Loucy (cell line): ENCODE measurements around the gene CCM2.

ENCODE experiments used
- H2AFZ ChIP-seq: fragments of 200-600 bp; sonication (generic); 2 replicates; pipeline ENCODE4 v1.6.0; 2016; ENCODE audit warnings: antibody characterized with exemption, mild to moderate bottlenecking, low read length, moderate library complexity
- H3F3A ChIP-seq: fragments of 200-600 bp; 2 replicates; pipeline ENCODE4 v1.6.0; 2016; ENCODE audit warnings: antibody characterized with exemption, low read depth, mild to moderate bottlenecking
- H3K27me3 ChIP-seq: fragments of 200-600 bp; sonication (generic); 2 replicates; pipeline ENCODE4 v1.6.1; 2014; ENCODE audit warnings: low read length, mild to moderate bottlenecking; ENCODE audit not compliant: insufficient read depth, poor library complexity, severe bottlenecking
- H3K36me3 ChIP-seq: fragments of 200-600 bp; sonication (generic); 2 replicates; pipeline ENCODE4 v1.6.1; 2016; ENCODE audit warnings: low read length; ENCODE audit not compliant: insufficient read depth
- H3K4me1 ChIP-seq: fragments of 200-600 bp; sonication (generic); 2 replicates; pipeline ENCODE4 v1.5.1; 2014; ENCODE audit warnings: low read length, mild to moderate bottlenecking; ENCODE audit not compliant: insufficient read depth, poor library complexity, severe bottlenecking
- H3K4me2 ChIP-seq: fragments of 200-600 bp; sonication (generic); 2 replicates; pipeline ENCODE4 v1.6.0; 2014; ENCODE audit warnings: antibody characterized with exemption, low read length, low read depth, mild to moderate bottlenecking; ENCODE audit not compliant: poor library complexity, severe bottlenecking
- H3K4me3 ChIP-seq: fragments of 200-600 bp; sonication (generic); 2 replicates; pipeline ENCODE4 v1.5.1; 2014; ENCODE audit warnings: low read length, mild to moderate bottlenecking, mixed read lengths; ENCODE audit not compliant: poor library complexity, severe bottlenecking
- H3K79me2 ChIP-seq: fragments of 200-600 bp; sonication (generic); 2 replicates; pipeline ENCODE4 v1.6.1; 2014; ENCODE audit warnings: low read length; ENCODE audit not compliant: insufficient read depth
- H3K9ac ChIP-seq: fragments of 200-600 bp; sonication (generic); 2 replicates; pipeline ENCODE4 v1.6.0; 2014; ENCODE audit warnings: mild to moderate bottlenecking, low read depth, low read length, moderate library complexity; ENCODE audit not compliant: poor library complexity, severe bottlenecking
- H3K9me2 ChIP-seq: fragments of 200-600 bp; sonication (generic); replicated peaks from 2 replicates; pipeline ENCODE4 v1.6.1; 2016; ENCODE audit warnings: low read depth, low read length, mixed read lengths
- H3K9me3 ChIP-seq: fragments of 200-600 bp; sonication (generic); 2 replicates; pipeline ENCODE4 v1.6.1; 2014; ENCODE audit warnings: mild to moderate bottlenecking, antibody characterized with exemption, low read length, low read depth; ENCODE audit not compliant: insufficient read depth
- H4K20me1 ChIP-seq: fragments of 200-600 bp; sonication (generic); 2 replicates; pipeline ENCODE4 v1.6.0; 2014; ENCODE audit warnings: antibody characterized with exemption, low read length, mild to moderate bottlenecking; ENCODE audit not compliant: insufficient read depth, poor library complexity, severe bottlenecking
- EZH2phosphoT487 ChIP-seq: fragments of 200-600 bp; IDR thresholded peaks from 2 replicates; pipeline ENCODE4 v1.6.1; 2018; ENCODE audit warnings: antibody characterized with exemption, mild to moderate bottlenecking, moderate library complexity, borderline replicate concordance
- TF ChIP-seq, protein P1 (sequence below): fragments of 200-600 bp; sonication (generic); conservative IDR thresholded peaks from 2 replicates; pipeline ENCODE4 v1.5.1; 2014; ENCODE audit warnings: mild to moderate bottlenecking, antibody characterized with exemption, low read length

CCM2 gene

GRCh38 chr7:45082031-45082830 lies 82.2 kb downstream of the CCM2 start:
- no peaks in the 10 kb centered on the region for H4K20me1 ChIP-seq
- no peaks in the 10 kb centered on the region for H3F3A ChIP-seq
- no peak overlapping the region for H3K9ac ChIP-seq
- peaks cover 10% of the 10 kb centered on the region; the same call in 1 of the 2 replicates for H3K36me3 ChIP-seq
- no peak for TF ChIP-seq EZH2phosphoT487
- TF ChIP-seq, protein P1, sequence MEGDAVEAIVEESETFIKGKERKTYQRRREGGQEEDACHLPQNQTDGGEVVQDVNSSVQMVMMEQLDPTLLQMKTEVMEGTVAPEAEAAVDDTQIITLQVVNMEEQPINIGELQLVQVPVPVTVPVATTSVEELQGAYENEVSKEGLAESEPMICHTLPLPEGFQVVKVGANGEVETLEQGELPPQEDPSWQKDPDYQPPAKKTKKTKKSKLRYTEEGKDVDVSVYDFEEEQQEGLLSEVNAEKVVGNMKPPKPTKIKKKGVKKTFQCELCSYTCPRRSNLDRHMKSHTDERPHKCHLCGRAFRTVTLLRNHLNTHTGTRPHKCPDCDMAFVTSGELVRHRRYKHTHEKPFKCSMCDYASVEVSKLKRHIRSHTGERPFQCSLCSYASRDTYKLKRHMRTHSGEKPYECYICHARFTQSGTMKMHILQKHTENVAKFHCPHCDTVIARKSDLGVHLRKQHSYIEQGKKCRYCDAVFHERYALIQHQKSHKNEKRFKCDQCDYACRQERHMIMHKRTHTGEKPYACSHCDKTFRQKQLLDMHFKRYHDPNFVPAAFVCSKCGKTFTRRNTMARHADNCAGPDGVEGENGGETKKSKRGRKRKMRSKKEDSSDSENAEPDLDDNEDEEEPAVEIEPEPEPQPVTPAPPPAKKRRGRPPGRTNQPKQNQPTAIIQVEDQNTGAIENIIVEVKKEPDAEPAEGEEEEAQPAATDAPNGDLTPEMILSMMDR = no peak
- no peaks in the 10 kb centered on the region for H3K27me3 ChIP-seq
- H3K4me3 ChIP-seq = no peak overlapping the region
- no peaks in the 10 kb centered on the region for H3K9me3 ChIP-seq
- H3K79me2 ChIP-seq = no peaks in the 10 kb centered on the region
- no peak overlapping the region for H3K4me2 ChIP-seq
- H2AFZ ChIP-seq = no peak overlapping the region
- H3K9me2 ChIP-seq = no peaks in the 10 kb centered on the region
- no peaks in the 10 kb centered on the region for H3K4me1 ChIP-seq

GRCh38 chr7:45082831-45083331 lies 82.9 kb downstream of the CCM2 start:
- Histone ChIP-seq H3K4me3 (no peak overlapping the region), H3K9me3 (no peaks in the 10 kb centered on the region), H3K9ac (no peak overlapping the region), H2AFZ (no peak overlapping the region), H3K27me3 (no peaks in the 10 kb centered on the region), H4K20me1 (no peaks in the 10 kb centered on the region), H3F3A (no peaks in the 10 kb centered on the region), H3K36me3 (peaks cover 4% of the 10 kb centered on the region; the same call in 1 of the 2 replicates), H3K9me2 (no peaks in the 10 kb centered on the region), H3K79me2 (no peaks in the 10 kb centered on the region), H3K4me2 (no peak overlapping the region), H3K4me1 (no peaks in the 10 kb centered on the region)
- TF ChIP-seq, protein P1 = no peak
- no peak for TF ChIP-seq EZH2phosphoT487

GRCh38 chr7:45084336-45084735 lies 84.3 kb downstream of the CCM2 start:
- no peak for TF ChIP-seq EZH2phosphoT487
- TF ChIP-seq, protein P1 = no peak
- Histone ChIP-seq H3K4me1 (no peaks in the 10 kb centered on the region), H3K9me2 (no peaks in the 10 kb centered on the region), H3K36me3 (no peaks in the 10 kb centered on the region), H3K79me2 (no peaks in the 10 kb centered on the region), H3K27me3 (no peaks in the 10 kb centered on the region), H2AFZ (no peak overlapping the region), H3K9me3 (no peaks in the 10 kb centered on the region), H4K20me1 (no peaks in the 10 kb centered on the region), H3K4me3 (no peak overlapping the region), H3K9ac (no peak overlapping the region), H3K4me2 (no peak overlapping the region), H3F3A (no peaks in the 10 kb centered on the region)
